Skeletal muscle tissue (tissue), 4 donors: ENCODE data around the gene CDC16. TPM values are rescaled to one million over a fixed set of nuclear protein-coding genes. Genes with fewer than 3 reads are reported as not detected.
"Not testable (repeated sequence)": the region's sequence is repeated elsewhere in the genome, so short reads cannot be mapped to it uniquely, and the experiment has no call there.

Experiments used
- H3K27ac ChIP-seq: one replicate; pipeline ENCODE4 v1.7.0; 2013; ENCODE audit warnings: mild to moderate bottlenecking, low read depth, low read length, inconsistent platforms
- H3K27me3 ChIP-seq, 3 donors: one replicate each; pipeline ENCODE4 v1.7.0; 2013; ENCODE audit warnings: low read length in 3 of 3; ENCODE audit not compliant: control insufficient read depth in 3 of 3, insufficient read depth in 3 of 3
- H3K36me3 ChIP-seq, 3 donors: one replicate each; pipeline ENCODE4 v1.7.0; 2013; ENCODE audit warnings: low read length in 3 of 3; ENCODE audit not compliant: control insufficient read depth in 3 of 3, insufficient read depth in 3 of 3
- H3K4me1 ChIP-seq, 3 donors: one replicate each; pipeline ENCODE4 v1.7.0; 2013; ENCODE audit warnings: low read length in 3 of 3, mild to moderate bottlenecking in 3 of 3; ENCODE audit not compliant: control insufficient read depth in 3 of 3, insufficient read depth in 3 of 3
- H3K4me3 ChIP-seq, 3 donors: one replicate each; pipeline ENCODE4 v1.7.0; 2013; ENCODE audit warnings: low read length in 3 of 3
- H3K9ac ChIP-seq, 3 donors: one replicate each; pipeline ENCODE4 v1.7.0; 2013; ENCODE audit warnings: low read length in 3 of 3, mild to moderate bottlenecking in 3 of 3, moderate library complexity in 2 of 3, low read depth in 1 of 3
- H3K9me3 ChIP-seq, 3 donors: one replicate each; pipeline ENCODE4 v1.7.0; 2013; ENCODE audit warnings: low read length in 3 of 3; ENCODE audit not compliant: control insufficient read depth in 3 of 3
- total RNA-seq: library from RNA; depleted of rRNA; stranded (reverse); fragments of >200 nt; gene quantifications from one replicate; pipeline ENCODE4 v1.2.3, GENCODE V29; 2014
- donor health status: Osteomylitis.

Gene CDC16, protein sequence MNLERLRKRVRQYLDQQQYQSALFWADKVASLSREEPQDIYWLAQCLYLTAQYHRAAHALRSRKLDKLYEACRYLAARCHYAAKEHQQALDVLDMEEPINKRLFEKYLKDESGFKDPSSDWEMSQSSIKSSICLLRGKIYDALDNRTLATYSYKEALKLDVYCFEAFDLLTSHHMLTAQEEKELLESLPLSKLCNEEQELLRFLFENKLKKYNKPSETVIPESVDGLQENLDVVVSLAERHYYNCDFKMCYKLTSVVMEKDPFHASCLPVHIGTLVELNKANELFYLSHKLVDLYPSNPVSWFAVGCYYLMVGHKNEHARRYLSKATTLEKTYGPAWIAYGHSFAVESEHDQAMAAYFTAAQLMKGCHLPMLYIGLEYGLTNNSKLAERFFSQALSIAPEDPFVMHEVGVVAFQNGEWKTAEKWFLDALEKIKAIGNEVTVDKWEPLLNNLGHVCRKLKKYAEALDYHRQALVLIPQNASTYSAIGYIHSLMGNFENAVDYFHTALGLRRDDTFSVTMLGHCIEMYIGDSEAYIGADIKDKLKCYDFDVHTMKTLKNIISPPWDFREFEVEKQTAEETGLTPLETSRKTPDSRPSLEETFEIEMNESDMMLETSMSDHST
- total RNA-seq, result 64.2 TPM

DNA sequence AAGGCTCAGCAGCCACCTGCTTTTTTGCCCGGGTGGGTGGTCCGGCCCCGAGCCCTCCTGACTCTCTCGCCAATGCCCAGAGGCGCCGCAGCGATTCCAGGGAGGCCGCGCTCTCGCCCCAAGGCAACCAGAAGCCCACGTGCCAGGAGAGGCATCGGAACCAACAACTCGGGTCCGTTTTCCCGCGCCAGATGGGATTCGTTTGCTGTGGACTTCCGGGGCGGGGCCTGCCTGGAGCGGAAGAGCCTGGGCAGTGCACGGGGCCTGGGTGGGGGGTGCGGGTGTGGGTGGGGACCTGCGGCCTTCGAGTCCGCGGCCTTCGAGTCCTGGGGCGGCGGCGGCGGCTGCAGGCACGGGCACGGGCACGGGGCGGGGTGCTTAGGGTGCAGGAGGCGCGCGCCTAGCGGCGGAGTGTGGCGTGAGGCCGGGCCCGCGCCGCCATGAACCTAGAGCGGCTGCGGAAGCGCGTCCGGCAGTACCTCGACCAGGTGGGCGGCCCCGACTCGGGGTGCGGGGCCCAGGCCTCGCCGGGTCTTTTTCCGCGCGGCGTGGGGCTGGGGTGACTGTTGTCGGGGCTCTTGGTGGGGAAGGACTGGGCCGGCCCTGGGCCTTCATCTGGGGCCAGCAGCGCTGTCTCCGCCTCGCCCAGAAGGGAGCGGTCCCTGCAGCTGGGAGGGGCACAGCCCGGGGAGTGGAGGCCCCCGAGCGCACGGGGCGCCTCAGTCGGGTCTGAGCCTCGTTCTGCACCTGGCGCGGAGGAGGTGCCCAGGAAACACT is at the start of gene CDC16:
TSS of gene CDC16 (plus strand) at position 253 of the 777 bp plus-strand sequence. CDS start at position 441, 188 bp downstream.
- peak within 1 kb of the TSS; percentile 80 for H3K27ac ChIP-seq
- no peaks in the 10 kb centered on the region for H3K9me3 ChIP-seq

GRCh38 chr13:114185182-114185971 is 49.3 kb upstream of the CDC16 start:
- Histone ChIP-seq H3K4me1 (peaks cover 4 to 7% (median 5%) of the 10 kb centered on the region in 3 donors), H3K36me3 (no peaks in the 10 kb centered on the region), H3K27ac (no peak overlapping the region), H3K4me3 (no peak overlapping the region), H3K9me3 (peaks cover 0 to 4% (median 0%) of the 10 kb centered on the region in 3 donors), H3K27me3 (peaks cover 0 to 10% (median 7%) of the 10 kb centered on the region in 3 donors), H3K9ac (no peak overlapping the region)

More for the DNA sequence above, at the start of gene CDC16:
- peak within 1 kb of the TSS; percentile 86 to 93 (median 88) for H3K9ac ChIP-seq
- peaks cover 7 to 13% (median 7%) of the 10 kb centered on the region in 3 donors for H3K4me1 ChIP-seq
- peaks cover 5 to 8% (median 5%) of the 10 kb centered on the region in 3 donors for H3K27me3 ChIP-seq
- peak within 1 kb of the TSS; percentile 79 to 85 (median 84) for H3K4me3 ChIP-seq
- H3K36me3 ChIP-seq, result peaks cover 14 to 28% (median 24%) of the 10 kb centered on the region in 3 donors

- Histone ChIP-seq H3K27ac (no peak overlapping the region), H3K27me3 (peaks cover 7 to 17% (median 14%) of the 10 kb centered on the region in 3 donors), H3K4me3 (no peak overlapping the region), H3K9me3 (peaks cover 0 to 4% (median 0%) of the 10 kb centered on the region in 3 donors), H3K4me1 (peaks cover 0 to 2% (median 0%) of the 10 kb centered on the region in 3 donors), H3K36me3 (no peaks in the 10 kb centered on the region), H3K9ac (no peak overlapping the region)
Measured at GRCh38 chr13:114194853-114195252, 39.8 kb upstream of the CDC16 start.

GRCh38 chr13:114196629-114197028 is 38.1 kb upstream of the CDC16 start:
- Histone ChIP-seq H3K9ac (no peak overlapping the region), H3K9me3 (no peaks in the 10 kb centered on the region), H3K27ac (no peak overlapping the region)

DNA sequence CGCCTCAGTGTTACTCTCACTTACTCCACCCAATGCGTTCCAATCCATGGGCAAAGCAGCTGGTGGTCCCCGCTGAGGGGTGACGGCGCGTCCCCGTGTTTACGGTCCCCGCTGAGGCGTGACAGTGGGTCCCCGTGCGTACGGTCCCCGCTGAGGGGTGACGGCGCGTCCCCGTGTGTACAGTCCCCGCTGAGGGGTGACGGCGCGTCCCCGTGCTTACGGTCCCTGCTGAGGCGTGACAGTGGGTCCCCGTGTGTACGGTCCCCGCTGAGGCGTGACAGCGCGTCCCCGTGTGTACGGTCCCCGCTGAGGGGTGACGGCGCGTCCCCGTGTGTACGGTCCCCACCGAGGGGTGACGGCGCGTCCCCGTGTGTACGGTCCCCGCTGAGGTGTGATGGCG is 36.1 kb upstream of the CDC16 start:
- Histone ChIP-seq H3K36me3 (no peaks in the 10 kb centered on the region), H3K27me3 (peaks cover 17 to 42% (median 34%) of the 10 kb centered on the region in 3 donors), H3K4me3 (no peak overlapping the region), H3K9me3 (no peaks in the 10 kb centered on the region), H3K27ac (no peak overlapping the region), H3K9ac (no peak overlapping the region), H3K4me1 (peaks cover 0 to 11% (median 8%) of the 10 kb centered on the region in 3 donors)

More at GRCh38 chr13:114196629-114197028, 38.1 kb upstream of the CDC16 start:
- H3K36me3 ChIP-seq, result no peaks in the 10 kb centered on the region
- peaks cover 17 to 31% (median 27%) of the 10 kb centered on the region in 3 donors for H3K27me3 ChIP-seq
- H3K4me3 ChIP-seq, result no peak overlapping the region
- H3K4me1 ChIP-seq, result peaks cover 0 to 11% (median 8%) of the 10 kb centered on the region in 3 donors

DNA sequence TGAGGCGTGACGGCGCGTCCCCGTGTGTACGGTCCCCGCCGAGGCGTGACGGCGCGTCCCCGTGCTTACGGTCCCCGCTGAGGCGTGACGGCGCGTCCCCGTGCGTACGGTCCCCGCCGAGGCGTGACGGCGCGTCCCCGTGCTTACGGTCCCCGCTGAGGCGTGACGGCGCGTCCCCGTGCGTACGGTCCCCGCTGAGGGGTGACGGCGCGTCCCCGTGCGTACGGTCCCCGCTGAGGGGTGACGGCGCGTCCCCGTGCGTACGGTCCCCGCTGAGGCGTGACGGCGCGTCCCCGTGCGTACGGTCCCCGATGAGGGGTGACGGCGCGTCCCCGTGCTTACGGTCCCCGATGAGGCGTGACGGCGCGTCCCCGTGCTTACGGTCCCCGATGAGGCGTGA is 35.2 kb upstream of the CDC16 start:
- Histone ChIP-seq H3K27me3 (peaks cover 17 to 42% (median 34%) of the 10 kb centered on the region in 3 donors), H3K4me1 (peaks cover 0 to 11% (median 8%) of the 10 kb centered on the region in 3 donors)
- not testable (repeated sequence) for H3K9ac ChIP-seq, H3K36me3 ChIP-seq, H3K9me3 ChIP-seq, H3K4me3 ChIP-seq, H3K27ac ChIP-seq

- Histone ChIP-seq H3K27me3 (peaks cover 17 to 42% (median 34%) of the 10 kb centered on the region in 3 donors), H3K4me1 (peaks cover 0 to 11% (median 8%) of the 10 kb centered on the region in 3 donors), H3K27ac (no peak overlapping the region), H3K4me3 (peak overlapping the region in 2 of 3 donors; percentile 43 to 49), H3K9me3 (no peaks in the 10 kb centered on the region), H3K9ac (no peak overlapping the region), H3K36me3 (no peaks in the 10 kb centered on the region)
Measured at GRCh38 chr13:114199954-114200353, 34.7 kb upstream of the CDC16 start.

DNA sequence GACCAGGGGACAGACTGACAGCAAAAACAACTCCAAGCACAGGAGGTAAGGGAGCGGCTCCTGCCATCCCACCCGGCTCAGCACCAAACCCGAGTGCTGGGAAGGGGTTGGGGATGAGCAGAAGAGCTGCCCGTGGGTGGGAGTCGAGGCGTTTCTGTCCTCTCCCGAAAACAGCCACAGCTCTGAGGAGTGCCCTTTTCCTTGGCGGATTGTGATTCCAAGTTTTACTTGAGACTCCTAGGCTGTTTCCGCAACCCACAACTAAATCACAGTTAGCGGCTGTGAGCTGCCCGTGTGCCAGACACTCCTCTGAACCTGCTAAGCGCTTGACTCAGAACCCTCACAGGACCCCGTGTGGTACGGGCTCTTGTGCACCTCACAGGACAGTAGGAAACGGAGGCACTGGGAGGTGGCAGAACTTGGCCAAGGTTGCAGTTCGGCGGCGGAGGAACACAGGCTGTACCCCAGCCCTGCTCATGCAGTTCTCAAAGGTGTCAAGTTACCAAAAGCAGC is 34.2 kb upstream of the CDC16 start:
- Histone ChIP-seq H3K36me3 (no peaks in the 10 kb centered on the region), H3K4me1 (peaks cover 0 to 11% (median 8%) of the 10 kb centered on the region in 3 donors), H3K4me3 (peak overlapping the region; percentile 38 to 49 (median 43)), H3K27me3 (peaks cover 17 to 39% (median 34%) of the 10 kb centered on the region in 3 donors), H3K27ac (no peak overlapping the region), H3K9ac (no peak overlapping the region), H3K9me3 (no peaks in the 10 kb centered on the region)

DNA sequence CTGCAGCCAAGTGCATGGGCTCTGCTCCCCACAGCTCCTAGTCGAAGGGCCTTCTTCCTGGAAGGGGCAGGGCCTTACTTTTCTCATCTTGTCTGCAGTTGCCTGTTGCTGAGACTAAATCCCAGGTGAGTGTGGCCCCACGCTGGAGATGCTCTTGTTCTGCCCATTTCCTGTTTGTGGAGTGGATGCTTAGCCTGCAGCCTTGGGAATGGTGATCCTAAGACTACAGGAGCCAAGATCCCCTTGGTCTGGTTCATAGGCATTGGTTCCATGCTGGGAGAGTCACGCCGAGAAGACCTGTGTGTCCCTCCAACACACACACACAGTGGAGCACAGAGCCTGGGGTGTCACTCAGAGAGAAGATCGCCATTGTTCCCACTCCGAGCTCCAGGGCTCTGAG is 32.1 kb upstream of the CDC16 start:
- H3K27ac ChIP-seq, result no peak overlapping the region
- H3K9me3 ChIP-seq, result no peaks in the 10 kb centered on the region
- H3K9ac ChIP-seq, result no peak overlapping the region
- H3K4me1 ChIP-seq, result peaks cover 0 to 11% (median 8%) of the 10 kb centered on the region in 3 donors
- H3K27me3 ChIP-seq, result peaks cover 17 to 35% (median 31%) of the 10 kb centered on the region in 3 donors
- H3K4me3 ChIP-seq, result no peak overlapping the region
- H3K36me3 ChIP-seq, result no peaks in the 10 kb centered on the region
